Tibial artery (tissue), 4 donors: Measurements from ENCODE around the gene HIVEP1.

Source experiments
- DNase-seq, 2 donors: peaks; one replicate each; pipeline ENCODE4 v3.0.0-alpha.2; 2019
- H3K27ac ChIP-seq, 2 donors: fragments of 200-600 bp; sonication (generic) in 1 of 2; 1 replicate in 1 of 2; 2 replicates in 1 of 2; pipeline ENCODE4 v1.5.1; 2018 to 2019; ENCODE audit warnings: mild to moderate bottlenecking in 1 of 2
- H3K27me3 ChIP-seq, 2 donors: fragments of 200-600 bp; sonication (generic) in 1 of 2; one replicate each; pipeline versions ENCODE4 v1.5.1 to v1.6.0; 2016 to 2019
- H3K36me3 ChIP-seq, 3 donors: fragments of 200-600 bp; sonication (generic) in 2 of 3; one replicate each; pipeline ENCODE4 v1.5.1; 2016 to 2019; ENCODE audit warnings: mild to moderate bottlenecking in 2 of 3
- H3K4me1 ChIP-seq, 4 donors: fragments of 200-600 bp; sonication (generic) in 2 of 4; 1 replicate in 3 of 4; 2 replicates in 1 of 4; pipeline ENCODE4 v1.5.1; 2016 to 2019
- H3K4me3 ChIP-seq, 2 donors: fragments of 200-600 bp; sonication (generic) in 1 of 2; 1 replicate in 1 of 2; 2 replicates in 1 of 2; pipeline ENCODE4 v1.5.1; 2018 to 2019; ENCODE audit warnings: mild to moderate bottlenecking in 2 of 2
- H3K9me3 ChIP-seq, 3 donors: fragments of 200-600 bp; sonication (generic) in 1 of 3; one replicate each; pipeline ENCODE4 v1.5.1; 2016 to 2019
- CTCF ChIP-seq, 2 experiments: fragments of 200-600 bp in 1 of 2; fragments of 450-650 bp in 1 of 2; IDR thresholded peaks; one replicate each; pipeline ENCODE4 v1.5.1; 2017 to 2019; ENCODE audit warnings: antibody characterized with exemption in 2 of 2, mild to moderate bottlenecking in 1 of 2, moderate library complexity in 1 of 2
- intact Hi-C: fragments of 100-400 bp; cut with DNase I; formaldehyde crosslinking; loops from one replicate; pipeline ENCODE4 v1.15.0; 2023; ENCODE audit warnings: low total_unique reads

The HIVEP1 gene

GRCh38 chr6:11978169-11978987 lies 33.7 kb upstream of the HIVEP1 start:
- intact Hi-C loops = no loop called here
- no peaks in the 10 kb centered on the region for H3K36me3 ChIP-seq
- TF ChIP-seq CTCF (IDR thresholded peaks at IDR 0.05) = no peak
- no peak overlapping the region for H3K4me3 ChIP-seq
- H3K27ac ChIP-seq = no peak overlapping the region
- no peaks in the 10 kb centered on the region for H3K27me3 ChIP-seq
- H3K9me3 ChIP-seq = no peaks in the 10 kb centered on the region
- no peak for DNase-seq
- H3K4me1 ChIP-seq = peaks cover 0 to 11% (median 4%) of the 10 kb centered on the region in 4 donors

GRCh38 chr6:11979866-11980265 lies 32.2 kb upstream of the HIVEP1 start:
- Histone ChIP-seq H3K36me3 (no peaks in the 10 kb centered on the region), H3K27me3 (no peaks in the 10 kb centered on the region), H3K4me3 (no peak overlapping the region), H3K27ac (no peak overlapping the region), H3K4me1 (peaks cover 0 to 3% (median 0%) of the 10 kb centered on the region in 4 donors), H3K9me3 (no peaks in the 10 kb centered on the region)
- no peak for DNase-seq
- no peak for TF ChIP-seq CTCF (IDR thresholded peaks at IDR 0.05)
- intact Hi-C loops = no loop called here

GRCh38 chr6:11983306-11983705 lies 28.8 kb upstream of the HIVEP1 start:
- Histone ChIP-seq H3K4me1 (peaks cover 0 to 3% (median 0%) of the 10 kb centered on the region in 4 donors), H3K36me3 (no peaks in the 10 kb centered on the region), H3K9me3 (no peaks in the 10 kb centered on the region), H3K4me3 (no peak overlapping the region), H3K27me3 (no peaks in the 10 kb centered on the region), H3K27ac (no peak overlapping the region)
- no peak for DNase-seq
- intact Hi-C loops = no loop called here
- TF ChIP-seq CTCF (IDR thresholded peaks at IDR 0.05) = no peak

- Histone ChIP-seq H3K27me3 (no peaks in the 10 kb centered on the region), H3K4me1 (no peaks in the 10 kb centered on the region), H3K36me3 (no peaks in the 10 kb centered on the region), H3K9me3 (no peaks in the 10 kb centered on the region), H3K4me3 (no peak overlapping the region), H3K27ac (no peak overlapping the region)
- no peak for TF ChIP-seq CTCF (IDR thresholded peaks at IDR 0.05)
- no peak for DNase-seq
- intact Hi-C loops = no loop called here
Measured at GRCh38 chr6:11987386-11987785, 24.7 kb upstream of the HIVEP1 start.

GRCh38 chr6:11989386-11989785 lies 22.7 kb upstream of the HIVEP1 start:
- Histone ChIP-seq H3K9me3 (no peaks in the 10 kb centered on the region), H3K36me3 (no peaks in the 10 kb centered on the region), H3K27ac (no peak overlapping the region), H3K4me3 (no peak overlapping the region), H3K27me3 (no peaks in the 10 kb centered on the region), H3K4me1 (no peaks in the 10 kb centered on the region)
- intact Hi-C loops = no loop called here
- DNase-seq = no peak
- no peak for TF ChIP-seq CTCF (IDR thresholded peaks at IDR 0.05)
